Breast epithelium (tissue), 4 donors: ENCODE data around the gene UBL3. TPM values are rescaled to one million over a fixed set of nuclear protein-coding genes. Genes with fewer than 3 reads are reported as not detected.

Experiments used
- DNase-seq, 2 donors: peaks; one replicate each; pipeline ENCODE4 v3.0.0-alpha.2; 2019; ENCODE audit warnings: low spot score in 2 of 2
- H3K27ac ChIP-seq, 2 donors: fragments of 200-600 bp; sonication (generic) in 1 of 2; one replicate each; pipeline ENCODE4 v1.5.1; 2016 to 2019; ENCODE audit warnings: mild to moderate bottlenecking in 1 of 2
- H3K27me3 ChIP-seq, 2 donors: fragments of 200-600 bp; sonication (generic) in 1 of 2; one replicate each; pipeline versions ENCODE4 v1.5.1 to v1.6.0; 2017 to 2019; ENCODE audit warnings: control low read depth in 1 of 2, mild to moderate bottlenecking in 1 of 2
- H3K36me3 ChIP-seq: fragments of 200-600 bp; one replicate; pipeline ENCODE4 v1.5.1; 2019
- H3K4me1 ChIP-seq, 2 donors: fragments of 200-600 bp; sonication (generic); one replicate each; pipeline ENCODE4 v1.5.1; 2016 to 2019; ENCODE audit warnings: control low read depth in 1 of 2
- H3K4me3 ChIP-seq, 3 donors: fragments of 200-600 bp; sonication (generic); 1 replicate in 2 of 3; 2 replicates in 1 of 3; pipeline ENCODE4 v1.5.1; 2016 to 2019; ENCODE audit warnings: mild to moderate bottlenecking in 3 of 3, moderate library complexity in 2 of 3
- H3K9me3 ChIP-seq, 2 donors: fragments of 200-600 bp; sonication (generic) in 1 of 2; one replicate each; pipeline ENCODE4 v1.5.1; 2016 to 2019; ENCODE audit warnings: control low read depth in 1 of 2
- POLR2A ChIP-seq: fragments of 450-650 bp; IDR thresholded peaks from one replicate; pipeline ENCODE4 v1.6.1; 2016; ENCODE audit warnings: antibody characterized with exemption, mild to moderate bottlenecking, moderate library complexity
- POLR2AphosphoS5 ChIP-seq, 3 donors: sonication (generic); formaldehyde crosslinking; IDR thresholded peaks; one replicate each; pipeline ENCODE4 v1.6.1; 2017; ENCODE audit warnings: antibody characterized with exemption in 3 of 3
- intact Hi-C: fragments of 100-400 bp; cut with DNase I; formaldehyde crosslinking; loops from one replicate; pipeline ENCODE4 v1.15.1; 2023; ENCODE audit warnings: low total_unique reads
- total RNA-seq, 3 donors: library from RNA; depleted of rRNA; stranded (reverse); fragments of >200 nt; gene quantifications; one replicate each; pipeline ENCODE4 v1.1.0, GENCODE V29; 2016
- TF ChIP-seq, protein P1 (sequence below), 3 donors: fragments of 450-650 bp; IDR thresholded peaks; one replicate each; pipeline ENCODE4 v1.5.1; 2016 to 2017; ENCODE audit warnings: antibody characterized with exemption in 3 of 3, mild to moderate bottlenecking in 3 of 3, moderate library complexity in 3 of 3

The UBL3 gene
- total RNA-seq, 3 donors from 2014 or later: 32.4 to 60.7 (median 36.6) TPM

DNA sequence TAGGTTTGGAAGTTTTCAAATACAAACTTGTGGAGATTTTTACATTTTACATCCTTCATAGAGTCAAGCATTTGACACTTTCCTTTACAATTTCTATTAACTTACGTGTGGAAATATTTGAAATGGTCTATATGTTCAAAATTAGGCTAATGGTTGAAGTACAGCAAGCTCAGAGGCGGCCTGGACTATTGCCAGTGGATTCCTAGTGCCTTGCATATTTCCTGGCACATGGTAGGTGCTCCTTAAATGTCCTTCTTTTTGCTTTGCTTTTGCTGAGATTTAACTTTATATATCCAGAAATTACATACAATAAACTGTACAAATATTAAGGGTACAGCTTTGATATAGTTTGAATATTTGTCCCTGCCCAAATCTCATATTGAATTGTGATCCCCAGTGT is 93.9 kb downstream of the UBL3 start:
- no peaks in the 10 kb centered on the region for H3K27me3 ChIP-seq
- no peak overlapping the region for H3K4me3 ChIP-seq
- H3K4me1 ChIP-seq: no peaks in the 10 kb centered on the region
- no peaks in the 10 kb centered on the region for H3K9me3 ChIP-seq
- no peak overlapping the region for H3K27ac ChIP-seq
- TF ChIP-seq POLR2AphosphoS5 (IDR thresholded peaks at IDR 0.05) (no peak), POLR2A (no peak)
- TF ChIP-seq, protein P1, sequence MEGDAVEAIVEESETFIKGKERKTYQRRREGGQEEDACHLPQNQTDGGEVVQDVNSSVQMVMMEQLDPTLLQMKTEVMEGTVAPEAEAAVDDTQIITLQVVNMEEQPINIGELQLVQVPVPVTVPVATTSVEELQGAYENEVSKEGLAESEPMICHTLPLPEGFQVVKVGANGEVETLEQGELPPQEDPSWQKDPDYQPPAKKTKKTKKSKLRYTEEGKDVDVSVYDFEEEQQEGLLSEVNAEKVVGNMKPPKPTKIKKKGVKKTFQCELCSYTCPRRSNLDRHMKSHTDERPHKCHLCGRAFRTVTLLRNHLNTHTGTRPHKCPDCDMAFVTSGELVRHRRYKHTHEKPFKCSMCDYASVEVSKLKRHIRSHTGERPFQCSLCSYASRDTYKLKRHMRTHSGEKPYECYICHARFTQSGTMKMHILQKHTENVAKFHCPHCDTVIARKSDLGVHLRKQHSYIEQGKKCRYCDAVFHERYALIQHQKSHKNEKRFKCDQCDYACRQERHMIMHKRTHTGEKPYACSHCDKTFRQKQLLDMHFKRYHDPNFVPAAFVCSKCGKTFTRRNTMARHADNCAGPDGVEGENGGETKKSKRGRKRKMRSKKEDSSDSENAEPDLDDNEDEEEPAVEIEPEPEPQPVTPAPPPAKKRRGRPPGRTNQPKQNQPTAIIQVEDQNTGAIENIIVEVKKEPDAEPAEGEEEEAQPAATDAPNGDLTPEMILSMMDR (IDR thresholded peaks at IDR 0.05): no peak
- intact Hi-C loops: no loop called here
- no peak for DNase-seq
- no peaks in the 10 kb centered on the region for H3K36me3 ChIP-seq

DNA sequence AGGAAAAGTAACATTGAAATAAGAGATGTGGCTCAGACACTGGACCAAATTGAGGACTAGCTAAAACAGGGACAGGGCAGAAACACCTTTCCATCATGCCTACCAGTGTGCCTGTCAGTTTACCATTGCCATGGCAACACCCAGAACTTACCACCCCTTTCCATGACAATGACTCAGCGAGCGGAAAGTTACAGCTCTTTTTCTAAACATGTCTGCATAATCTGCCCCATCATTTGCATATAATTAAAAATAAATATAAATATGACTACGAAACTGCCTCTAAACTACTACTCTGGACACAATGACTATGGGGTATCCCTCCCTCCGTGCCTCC is 96.0 kb downstream of the UBL3 start:
- Histone ChIP-seq H3K27me3 (no peaks in the 10 kb centered on the region), H3K4me3 (no peak overlapping the region), H3K9me3 (no peaks in the 10 kb centered on the region), H3K36me3 (no peaks in the 10 kb centered on the region), H3K27ac (no peak overlapping the region), H3K4me1 (no peaks in the 10 kb centered on the region)
- DNase-seq: no peak
- TF ChIP-seq, protein P1 (IDR thresholded peaks at IDR 0.05): no peak
- TF ChIP-seq POLR2A (no peak), POLR2AphosphoS5 (IDR thresholded peaks at IDR 0.05) (no peak)
- intact Hi-C loops: no loop called here

DNA sequence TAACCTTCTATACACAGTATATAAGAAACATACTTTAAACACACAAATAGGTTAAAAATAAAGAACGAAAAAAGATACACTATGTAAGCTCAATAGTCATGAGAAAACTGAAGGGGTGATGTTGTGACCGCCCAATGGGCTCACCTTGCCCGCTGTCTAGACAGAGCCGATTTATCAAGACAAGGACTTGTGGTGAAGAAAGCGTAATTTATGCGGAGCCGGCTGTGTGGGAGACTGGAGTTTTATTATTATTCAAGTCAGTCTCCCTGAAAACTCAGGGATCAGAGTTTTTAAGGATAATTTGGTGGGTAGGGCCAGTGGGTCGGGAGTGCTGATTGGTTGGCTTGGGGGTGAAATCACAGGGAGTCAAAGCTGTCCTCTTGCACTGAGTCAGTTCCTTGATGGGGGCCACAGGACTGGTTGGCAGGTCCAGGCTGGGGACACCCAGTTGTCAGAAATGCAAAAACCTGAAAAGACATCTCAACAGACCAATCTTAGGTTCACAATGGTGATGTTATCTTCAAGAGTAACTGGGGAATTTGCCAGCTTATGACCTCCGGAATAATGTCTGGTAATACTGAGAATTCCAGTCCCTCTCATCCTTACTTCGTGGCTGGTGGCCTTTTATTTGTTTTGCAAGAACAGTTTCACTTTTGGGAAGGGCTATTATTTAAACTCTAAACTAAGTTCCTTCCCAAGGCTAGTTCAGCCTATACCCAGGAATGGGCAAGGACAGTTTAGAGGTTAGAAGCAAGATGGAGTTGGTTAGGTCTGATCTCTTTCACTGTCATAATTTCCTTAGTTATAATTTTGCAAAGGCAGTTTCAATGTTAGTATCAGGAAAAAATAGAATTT is 96.6 kb downstream of the UBL3 start:
- H3K27me3 ChIP-seq: no peaks in the 10 kb centered on the region
- H3K9me3 ChIP-seq: no peaks in the 10 kb centered on the region
- TF ChIP-seq, protein P1 (IDR thresholded peaks at IDR 0.05): no peak
- TF ChIP-seq POLR2A (no peak), POLR2AphosphoS5 (IDR thresholded peaks at IDR 0.05) (no peak)
- H3K4me3 ChIP-seq: no peak overlapping the region
- intact Hi-C loops: no loop called here
- H3K4me1 ChIP-seq: no peaks in the 10 kb centered on the region
- no peak for DNase-seq
- H3K27ac ChIP-seq: no peak overlapping the region
- H3K36me3 ChIP-seq: no peaks in the 10 kb centered on the region

DNA sequence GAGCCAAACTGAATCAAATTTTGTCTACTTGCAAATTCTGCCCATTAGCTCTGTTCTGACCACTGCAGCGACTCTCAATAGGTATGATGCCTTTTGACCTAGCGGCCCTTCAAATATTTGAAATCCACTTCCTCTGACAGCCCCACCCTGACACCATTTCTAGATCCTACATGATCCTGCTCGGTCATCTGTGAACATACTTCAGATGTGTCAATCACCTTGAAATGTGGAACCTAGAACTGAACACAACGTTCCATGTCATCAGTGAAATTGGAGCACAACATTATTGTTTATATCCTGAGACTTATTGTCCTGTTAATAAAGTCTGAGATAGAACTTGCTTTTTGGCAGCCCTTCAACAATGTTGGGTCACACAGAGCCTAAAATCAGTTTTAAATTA is 98.2 kb downstream of the UBL3 start:
- Histone ChIP-seq H3K36me3 (no peaks in the 10 kb centered on the region), H3K27ac (no peak overlapping the region), H3K27me3 (no peaks in the 10 kb centered on the region), H3K9me3 (no peaks in the 10 kb centered on the region), H3K4me1 (no peaks in the 10 kb centered on the region), H3K4me3 (no peak overlapping the region)
- intact Hi-C loops: no loop called here
- TF ChIP-seq POLR2A: no peak
- TF ChIP-seq POLR2AphosphoS5 (IDR thresholded peaks at IDR 0.05): no peak
- TF ChIP-seq, protein P1 (IDR thresholded peaks at IDR 0.05): no peak
- DNase-seq: no peak

DNA sequence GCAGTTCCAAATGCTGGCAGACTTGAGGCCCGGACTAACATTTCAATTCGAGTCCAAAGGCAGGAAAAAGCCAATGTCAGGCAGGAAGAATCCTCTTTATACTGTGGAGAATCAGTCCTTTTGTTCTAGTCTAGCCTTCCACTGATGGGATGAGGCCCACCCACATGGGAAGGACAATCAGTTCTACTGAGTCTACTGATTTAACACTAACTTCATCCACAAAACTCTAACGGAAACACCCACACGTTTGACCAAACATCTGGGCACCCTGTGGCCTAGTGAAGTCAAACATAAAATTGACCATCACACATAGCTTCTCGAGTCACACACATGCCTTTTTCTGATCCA is 100.3 kb downstream of the UBL3 start:
- DNase-seq: no peak
- intact Hi-C loops: no loop called here
- Histone ChIP-seq H3K27ac (no peak overlapping the region), H3K9me3 (no peaks in the 10 kb centered on the region), H3K36me3 (no peaks in the 10 kb centered on the region), H3K4me1 (no peaks in the 10 kb centered on the region), H3K27me3 (no peaks in the 10 kb centered on the region), H3K4me3 (no peak overlapping the region)
- TF ChIP-seq POLR2AphosphoS5 (IDR thresholded peaks at IDR 0.05): no peak
- TF ChIP-seq POLR2A: no peak
- TF ChIP-seq, protein P1 (IDR thresholded peaks at IDR 0.05): no peak
